K562 (cell line): ENCODE measurements around the gene TBC1D5. TPM values are rescaled to one million over a fixed set of nuclear protein-coding genes. Genes with fewer than 3 reads are reported as not detected.
A peak's percentile ranks its signal among the peaks of the same experiment; 100 is the strongest.

Source experiments
- ATAC-seq: fragments of 200-7000 bp; cut with Tn5 transposase; 3 replicates; pipeline ENCODE4 v1.9.1; 2020; ENCODE audit warnings: moderate library complexity
- BruUV-seq: library from RNA; stranded (reverse); fragments of 400-500 nt; replicated peaks from 2 replicates; lab custom pipeline; 2021; lab: Mats Ljungman, UMichigan
- CTCF ChIA-PET: fragments of 300-600 bp; formaldehyde crosslinking; extraction: SDS; loops from one replicate; lab custom pipeline; 2021; ENCODE audit warnings: low intra/inter-chr PET ratio; lab: Yijun Ruan, JAX
- POLR2A ChIA-PET: fragments of 300-600, 350-650 bp; sonication (Branson Sonifier 250); formaldehyde crosslinking; extraction: SDS; loops from one replicate; lab custom pipeline; 2021; ENCODE audit warnings: antibody characterized with exemption, inconsistent platforms; lab: Yijun Ruan, JAX
- DNase-seq, 4 experiments: peaks; one replicate each; pipeline versions ENCODE4 v3.0.0 to v3.0.0-alpha.2; 2011 to 2018; ENCODE audit warnings: low spot score in 3 of 4, mixed read lengths in 3 of 4; ENCODE audit errors: extremely low read depth in 1 of 4
- FAIRE-seq: peaks from 2 replicates; lab custom pipeline; 2011; peaks lifted over from hg19 to GRCh38; lab: Jason Lieb, UNC
- H2AFZ ChIP-seq: 2 replicates; pipeline ENCODE4 v1.6.0; 2011; ENCODE audit warnings: low read depth, low read length, control low read depth, inconsistent platforms
- H3K27ac ChIP-seq: fragments of 200-600 bp; 3 replicates; pipeline ENCODE4 v1.8.0; 2011; ENCODE audit warnings: low read depth, mild to moderate bottlenecking, control low read depth, inconsistent platforms, low read length, moderate library complexity, mixed read lengths; ENCODE audit errors: extremely low read depth
- H3K27me3 ChIP-seq, 2 experiments: fragments of 300-600 bp in 1 of 2; 2 replicates in 1 of 2; 3 replicates in 1 of 2; pipeline versions ENCODE4 v1.6.0 to v1.8.0; 2011; ENCODE audit warnings: inconsistent platforms in 2 of 2, low read length in 2 of 2, mild to moderate bottlenecking in 1 of 2, mixed read lengths in 1 of 2, moderate library complexity in 1 of 2; ENCODE audit not compliant: control insufficient read depth in 2 of 2, insufficient read depth in 2 of 2
- H3K36me3 ChIP-seq: fragments of 300-600 bp; 3 replicates; pipeline ENCODE4 v1.8.0; 2011; ENCODE audit warnings: mild to moderate bottlenecking, low read length, inconsistent platforms; ENCODE audit not compliant: control insufficient read depth, insufficient read depth
- H3K4me1 ChIP-seq, 2 experiments: fragments of 200-600 bp in 1 of 2; replicated peaks in 1 of 2; 2 replicates in 1 of 2; 3 replicates in 1 of 2; pipeline versions ENCODE4 v1.5.1 to v1.8.0; 2011; ENCODE audit warnings: inconsistent platforms in 2 of 2, low read length in 2 of 2, mild to moderate bottlenecking in 1 of 2, mixed read lengths in 1 of 2, moderate library complexity in 1 of 2; ENCODE audit not compliant: control insufficient read depth in 2 of 2, insufficient read depth in 2 of 2
- H3K4me2 ChIP-seq: 2 replicates; pipeline ENCODE4 v1.6.1; 2011; ENCODE audit warnings: low read length, control low read depth, inconsistent platforms, mixed read lengths; ENCODE audit not compliant: insufficient read depth
- H3K4me3 ChIP-seq: fragments of 200-600 bp; sonication (generic), shearing (Covaris generic); 2 replicates; pipeline ENCODE4 v1.5.1; 2016; ENCODE audit warnings: control low read depth, inconsistent platforms
- H3K79me2 ChIP-seq: fragments of 200-600 bp; 3 replicates; pipeline ENCODE4 v1.8.0; 2011; ENCODE audit warnings: low read length, inconsistent platforms; ENCODE audit not compliant: control insufficient read depth, insufficient read depth
- H3K9ac ChIP-seq, 2 experiments: 2 replicates each; pipeline versions ENCODE4 v1.6.0 to v1.6.1; 2011; ENCODE audit warnings: low read depth in 2 of 2, low read length in 2 of 2, control low read depth in 1 of 2, inconsistent platforms in 1 of 2, mild to moderate bottlenecking in 1 of 2, mixed read lengths in 1 of 2; ENCODE audit not compliant: insufficient read depth in 1 of 2
- H3K9me1 ChIP-seq: one replicate; pipeline ENCODE4 v1.6.0; 2011; ENCODE audit warnings: inconsistent platforms, mild to moderate bottlenecking, low read length, moderate library complexity; ENCODE audit not compliant: control insufficient read depth, insufficient read depth
- H3K9me3 ChIP-seq: replicated peaks from 2 replicates; pipeline ENCODE4 v1.5.1; 2011; ENCODE audit warnings: low read depth, low read length, inconsistent platforms; ENCODE audit not compliant: control insufficient read depth, insufficient read depth
- H4K20me1 ChIP-seq: replicated peaks from 2 replicates; pipeline ENCODE4 v1.6.1; 2011; ENCODE audit warnings: low read length, inconsistent platforms, mixed read lengths; ENCODE audit not compliant: control insufficient read depth, insufficient read depth
- NCOA4 ChIP-seq: fragments of 450-650 bp; IDR thresholded peaks from 2 replicates; pipeline ENCODE4 v1.6.1; 2018; ENCODE audit warnings: mild to moderate bottlenecking; ENCODE audit not compliant: partially characterized antibody
- RB1 ChIP-seq: fragments of 450-650 bp; IDR thresholded peaks from 2 replicates; pipeline ENCODE4 v1.6.1; 2017; ENCODE audit warnings: low read depth, mild to moderate bottlenecking
- RNF2 ChIP-seq: sonication (generic); IDR thresholded peaks from 2 replicates; pipeline ENCODE4 v1.6.1; 2016
- ZNF445 ChIP-seq: fragments of 250-450 bp; sonication (Bioruptor Pico); IDR thresholded peaks from 2 replicates; pipeline ENCODE4 v1.4.0; 2020; ENCODE audit warnings: low read depth, mild to moderate bottlenecking, moderate library complexity
- ZNF507 ChIP-seq: conservative IDR thresholded peaks from 2 replicates; pipeline ENCODE4 v1.6.1; 2017; ENCODE audit warnings: missing genetic modification characterization, missing compliant biosample characterization
- WGBS: fragments of 100-300 bp; shearing (Covaris generic); methylation state at CpG from one replicate; pipeline ENCODE4 v1.1.6; 2016; ENCODE audit warnings: low coverage, mixed read lengths; ENCODE audit not compliant: insufficient coverage; ENCODE audit errors: missing lambda C conversion rate; 5-methylcytosine and 5-hydroxymethylcytosine counted together
- in situ Hi-C: fragments of 300-500 bp; cut with MboI; formaldehyde crosslinking; loops from 4 replicates; pipeline ENCODE4 v1.15.0; 2018; ENCODE audit warnings: inconsistent platforms, mixed read lengths
- intact Hi-C: fragments of 100-400 bp; cut with micrococcal nuclease; formaldehyde crosslinking; loops from 2 replicates; pipeline ENCODE4 v1.14.2; 2022
- polyA plus RNA-seq, 8 experiments: library from polyadenylated mRNA; depleted of rRNA in 4 of 8; stranded (reverse) in 5 of 8; unstranded in 3 of 8; fragments of >200 nt; fragmentation: Nextera tagmentation in 2 of 8; fragmentation: Illumina TruSeq in 1 of 8; extraction: Ambion mirVana in 2 of 8; extraction: Trizol in 1 of 8; gene quantifications; 2 replicates each; pipeline versions ENCODE4 v1.2.1 to v1.2.3, GENCODE V29; 2011 to 2014; ENCODE audit warnings: inconsistent platforms in 1 of 8, missing spikeins in 1 of 8
- total RNA-seq, 7 experiments: library from RNA; depleted of rRNA in 6 of 7; stranded (reverse); fragments of >200 nt in 6 of 7; fragmentation: Illumina TruSeq in 2 of 7; extraction: Trizol in 2 of 7; gene quantifications; 2 replicates each; pipeline versions ENCODE4 v1.2.1 to v1.2.3, GENCODE V29; 2011 to 2021; ENCODE audit warnings: low replicate concordance in 1 of 7
- TF ChIP-seq, protein P1 (sequence below): IDR thresholded peaks from 2 replicates; pipeline ENCODE4 v1.6.1; 2014; ENCODE audit warnings: antibody characterized with exemption

The TBC1D5 gene
- total and polyA plus RNA-seq, 9 of the 15 experiments (the other 6 are each of a cell fraction or from before 2014, with no cell fraction given), result 2.9 to 38.1 (median 25.6) TPM

DNA sequence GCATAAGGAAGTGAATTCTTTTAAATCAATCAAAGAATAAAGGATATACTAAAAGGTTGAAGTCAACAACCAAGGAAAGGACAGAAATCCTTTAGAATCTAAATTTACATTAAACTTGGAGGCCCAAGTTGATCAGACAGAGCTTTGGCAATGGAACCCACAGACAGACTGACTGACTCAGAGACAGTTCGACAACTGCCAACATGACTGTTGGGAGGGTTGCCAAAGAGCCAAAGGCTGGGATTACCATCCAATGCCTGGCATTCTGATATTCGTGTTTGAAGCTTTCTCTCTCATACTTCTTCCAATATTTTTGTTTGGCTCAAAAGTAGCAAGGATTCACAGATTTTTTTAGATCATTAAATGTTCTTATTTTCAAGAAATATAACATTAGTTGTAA is 451.5 kb downstream of the TBC1D5 start:
- TF ChIP-seq, protein P1, sequence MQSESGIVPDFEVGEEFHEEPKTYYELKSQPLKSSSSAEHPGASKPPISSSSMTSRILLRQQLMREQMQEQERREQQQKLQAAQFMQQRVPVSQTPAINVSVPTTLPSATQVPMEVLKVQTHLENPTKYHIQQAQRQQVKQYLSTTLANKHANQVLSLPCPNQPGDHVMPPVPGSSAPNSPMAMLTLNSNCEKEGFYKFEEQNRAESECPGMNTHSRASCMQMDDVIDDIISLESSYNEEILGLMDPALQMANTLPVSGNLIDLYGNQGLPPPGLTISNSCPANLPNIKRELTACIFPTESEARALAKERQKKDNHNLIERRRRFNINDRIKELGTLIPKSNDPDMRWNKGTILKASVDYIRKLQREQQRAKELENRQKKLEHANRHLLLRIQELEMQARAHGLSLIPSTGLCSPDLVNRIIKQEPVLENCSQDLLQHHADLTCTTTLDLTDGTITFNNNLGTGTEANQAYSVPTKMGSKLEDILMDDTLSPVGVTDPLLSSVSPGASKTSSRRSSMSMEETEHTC, result no peak
- TF ChIP-seq RB1 (no peak), ZNF445 (CRISPR knock-in tag) (no peak), NCOA4 (no peak), ZNF507 (tag) (peak; percentile 56; the same call in 1 of the 2 replicates), RNF2 (no peak)
- no peaks in the 10 kb centered on the region for H4K20me1 ChIP-seq
- no peak overlapping the region for H2AFZ ChIP-seq
- H3K79me2 ChIP-seq, result no peaks in the 10 kb centered on the region
- POLR2A ChIA-PET, result no interaction called here
- ATAC-seq (no peak), DNase-seq (no peak), FAIRE-seq (no peak)
- 23% methylated on average over 2 of the region's 2 CpGs for WGBS
- H3K27me3 ChIP-seq, result no peaks in the 10 kb centered on the region
- no peaks in the 10 kb centered on the region for H3K36me3 ChIP-seq
- CTCF ChIA-PET, result no interaction called here
- in situ Hi-C loops, result no loop called here
- no peaks in the 10 kb centered on the region for H3K9me1 ChIP-seq
- BruUV-seq, result no TSS peak
- no peak overlapping the region for H3K4me2 ChIP-seq
- no peak overlapping the region for H3K27ac ChIP-seq
- intact Hi-C loops, result no loop called here
- peaks cover 0 to 3% of the 10 kb centered on the region in 2 experiments; a peak in 1 of 5 replicates for H3K4me1 ChIP-seq
- H3K9ac ChIP-seq, result no peak overlapping the region
- no peak overlapping the region for H3K4me3 ChIP-seq
- no peaks in the 10 kb centered on the region for H3K9me3 ChIP-seq
